GM23338 (cell line): ENCODE data around the gene TPR. TPM values are rescaled to one million over a fixed set of nuclear protein-coding genes. Genes with fewer than 3 reads are reported as not detected.

Experiments
- ATAC-seq: fragments of 200-7000 bp; cut with Tn5 transposase; 3 replicates; pipeline ENCODE4 v1.9.1; 2020
- DNase-seq: peaks from one replicate; pipeline ENCODE4 v3.0.0-alpha.2; 2015; ENCODE audit warnings: low spot score
- H2AFZ ChIP-seq: fragments of 200-600 bp; sonication (generic); 2 replicates; pipeline ENCODE4 v1.8.0; 2016; ENCODE audit warnings: antibody characterized with exemption, mild to moderate bottlenecking, moderate library complexity
- H3F3A ChIP-seq: fragments of 200-600 bp; sonication (generic); replicated peaks from 2 replicates; pipeline ENCODE4 v1.8.0; 2017; ENCODE audit warnings: antibody characterized with exemption, mixed run types, low read depth
- H3K27ac ChIP-seq: fragments of 200-600 bp; sonication (generic); 2 replicates; pipeline ENCODE4 v1.6.1; 2016; ENCODE audit warnings: low read depth
- H3K27me3 ChIP-seq: fragments of 200-600 bp; sonication (generic); 2 replicates; pipeline ENCODE4 v1.8.0; 2016; ENCODE audit warnings: mild to moderate bottlenecking, mixed run types, moderate library complexity; ENCODE audit not compliant: insufficient read depth
- H3K36me3 ChIP-seq: fragments of 200-600 bp; sonication (generic); 2 replicates; pipeline ENCODE4 v1.8.0; 2016; ENCODE audit warnings: mild to moderate bottlenecking; ENCODE audit not compliant: insufficient read depth
- H3K4me1 ChIP-seq: fragments of 200-600 bp; sonication (generic); 2 replicates; pipeline ENCODE4 v1.8.0; 2016; ENCODE audit warnings: mild to moderate bottlenecking, moderate library complexity; ENCODE audit not compliant: insufficient read depth
- H3K4me2 ChIP-seq: fragments of 200-600 bp; sonication (generic); 2 replicates; pipeline ENCODE4 v1.7.1; 2017; ENCODE audit warnings: mixed run types
- H3K4me3 ChIP-seq: fragments of 200-600 bp; sonication (generic); 2 replicates; pipeline ENCODE4 v1.6.1; 2016; ENCODE audit warnings: mixed run types
- H3K79me2 ChIP-seq: fragments of 200-600 bp; sonication (generic); replicated peaks from 2 replicates; pipeline ENCODE4 v1.8.0; 2017; ENCODE audit warnings: mild to moderate bottlenecking; ENCODE audit not compliant: insufficient read depth
- H3K9me2 ChIP-seq: fragments of 200-600 bp; sonication (generic); 2 replicates; pipeline ENCODE4 v1.8.0; 2017; ENCODE audit not compliant: insufficient read depth
- H4K20me1 ChIP-seq: fragments of 200-600 bp; sonication (generic); replicated peaks from 2 replicates; pipeline ENCODE4 v1.8.0; 2017; ENCODE audit warnings: mild to moderate bottlenecking; ENCODE audit not compliant: insufficient read depth
- H3K27ac Mint-ChIP-seq: 2 replicates; pipeline ENCODE4 v1.8.0; 2020; ENCODE audit warnings: inconsistent platforms, mild to moderate bottlenecking, moderate library complexity, mixed read lengths
- H3K27me3 Mint-ChIP-seq: 3 replicates; pipeline ENCODE4 v1.8.0; 2022; ENCODE audit warnings: low read depth, mild to moderate bottlenecking, moderate library complexity, mixed read lengths, inconsistent platforms; ENCODE audit not compliant: insufficient read depth, poor library complexity
- H3K36me3 Mint-ChIP-seq: 3 replicates; pipeline ENCODE4 v1.8.0; 2021; ENCODE audit warnings: low read depth, mild to moderate bottlenecking, inconsistent platforms, moderate library complexity, mixed read lengths
- H3K4me1 Mint-ChIP-seq: 3 replicates; pipeline ENCODE4 v1.8.0; 2020; ENCODE audit warnings: mild to moderate bottlenecking, inconsistent platforms, mixed read lengths
- H3K4me3 Mint-ChIP-seq: 3 replicates; pipeline ENCODE4 v1.8.0; 2021; ENCODE audit warnings: moderate library complexity, mild to moderate bottlenecking, inconsistent platforms, mixed read lengths
- H3K9me3 Mint-ChIP-seq: 3 replicates; pipeline ENCODE4 v1.8.0; 2020; ENCODE audit warnings: moderate library complexity, mild to moderate bottlenecking, inconsistent platforms, mixed read lengths
- CREB1 ChIP-seq: fragments of 250-450 bp; sonication (Bioruptor Pico); IDR thresholded peaks from 2 replicates; pipeline ENCODE4 v1.5.0; 2020; ENCODE audit warnings: low read depth, mild to moderate bottlenecking, moderate library complexity
- EZH2 ChIP-seq: fragments of 200-600 bp; sonication (generic); IDR thresholded peaks from one replicate; pipeline ENCODE4 v1.8.0; 2017; ENCODE audit warnings: antibody characterized with exemption, mild to moderate bottlenecking, low read depth; ENCODE audit not compliant: unreplicated experiment
- EZH2phosphoT487 ChIP-seq: fragments of 200-600 bp; sonication (generic); IDR thresholded peaks from one replicate; pipeline ENCODE4 v1.8.1; 2018; ENCODE audit warnings: antibody characterized with exemption; ENCODE audit not compliant: unreplicated experiment
- JUNB ChIP-seq: IDR thresholded peaks from one replicate; pipeline ENCODE4 v1.6.1; 2016; ENCODE audit warnings: antibody characterized with exemption; ENCODE audit not compliant: unreplicated experiment
- NANOG ChIP-seq: IDR thresholded peaks from 2 replicates; pipeline ENCODE4 v1.6.1; 2016; ENCODE audit warnings: antibody characterized with exemption, borderline replicate concordance
- POLR2AphosphoS5 ChIP-seq: IDR thresholded peaks from 2 replicates; pipeline ENCODE4 v1.6.1; 2016; ENCODE audit warnings: antibody characterized with exemption, low read depth
- STAT1 ChIP-seq: IDR thresholded peaks from one replicate; pipeline ENCODE4 v1.6.1; 2016; ENCODE audit warnings: antibody characterized with exemption; ENCODE audit not compliant: unreplicated experiment
- ZNF114 ChIP-seq: fragments of 250-450 bp; sonication (Bioruptor Pico); IDR thresholded peaks from 2 replicates; pipeline ENCODE4 v1.5.0; 2020; ENCODE audit warnings: mild to moderate bottlenecking, moderate library complexity
- ZNF331 ChIP-seq: fragments of 250-450 bp; sonication (Bioruptor Pico); IDR thresholded peaks from 2 replicates; pipeline ENCODE4 v1.5.0; 2020; ENCODE audit warnings: low read depth, mild to moderate bottlenecking, moderate library complexity
- polyA plus RNA-seq: library from polyadenylated mRNA; unstranded; fragments of >200 nt; fragmentation: Nextera tagmentation; extraction: Ambion mirVana; gene quantifications from 2 replicates; pipeline ENCODE4 v1.2.1, GENCODE V29; 2016
- total RNA-seq: library from RNA; depleted of rRNA; stranded (reverse); fragments of >200 nt; shearing (Covaris generic); gene quantifications from 2 replicates; pipeline ENCODE4 v1.2.3, GENCODE V29; 2014
- TF ChIP-seq, protein P1 (sequence below), 2 experiments: fragments of 200-600 bp in 1 of 2; sonication (generic) in 1 of 2; conservative IDR thresholded peaks; 2 replicates each; pipeline versions ENCODE4 v1.5.1 to v1.6.1; 2016 to 2017; ENCODE audit warnings: antibody characterized with exemption in 2 of 2, low read depth in 2 of 2, mild to moderate bottlenecking in 2 of 2, moderate library complexity in 1 of 2
- TF ChIP-seq, protein P2 (sequence below): fragments of 250-450 bp; sonication (Bioruptor Pico); IDR thresholded peaks from 2 replicates; pipeline ENCODE4 v1.5.0; 2020; ENCODE audit warnings: mild to moderate bottlenecking, moderate library complexity
- TF ChIP-seq, protein P3 (sequence below): IDR thresholded peaks from 2 replicates; pipeline ENCODE4 v1.6.1; 2016; ENCODE audit warnings: antibody characterized with exemption

The TPR gene
- total and polyA plus RNA-seq, 2 experiments from 2014 or later, result 108 to 220 TPM

DNA sequence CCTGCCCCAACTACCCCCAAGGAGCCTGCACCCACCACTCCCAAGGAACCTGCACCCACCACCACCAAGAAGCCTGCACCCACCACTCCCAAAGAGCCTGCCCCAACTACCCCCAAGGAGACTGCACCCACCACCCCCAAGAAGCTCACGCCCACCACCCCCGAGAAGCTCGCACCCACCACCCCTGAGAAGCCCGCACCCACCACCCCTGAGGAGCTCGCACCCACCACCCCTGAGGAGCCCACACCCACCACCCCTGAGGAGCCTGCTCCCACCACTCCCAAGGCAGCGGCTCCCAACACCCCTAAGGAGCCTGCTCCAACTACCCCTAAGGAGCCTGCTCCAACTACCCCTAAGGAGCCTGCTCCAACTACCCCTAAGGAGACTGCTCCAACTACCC lies 67.6 kb downstream of the TPR start (continued):
- TF ChIP-seq, protein P1, sequence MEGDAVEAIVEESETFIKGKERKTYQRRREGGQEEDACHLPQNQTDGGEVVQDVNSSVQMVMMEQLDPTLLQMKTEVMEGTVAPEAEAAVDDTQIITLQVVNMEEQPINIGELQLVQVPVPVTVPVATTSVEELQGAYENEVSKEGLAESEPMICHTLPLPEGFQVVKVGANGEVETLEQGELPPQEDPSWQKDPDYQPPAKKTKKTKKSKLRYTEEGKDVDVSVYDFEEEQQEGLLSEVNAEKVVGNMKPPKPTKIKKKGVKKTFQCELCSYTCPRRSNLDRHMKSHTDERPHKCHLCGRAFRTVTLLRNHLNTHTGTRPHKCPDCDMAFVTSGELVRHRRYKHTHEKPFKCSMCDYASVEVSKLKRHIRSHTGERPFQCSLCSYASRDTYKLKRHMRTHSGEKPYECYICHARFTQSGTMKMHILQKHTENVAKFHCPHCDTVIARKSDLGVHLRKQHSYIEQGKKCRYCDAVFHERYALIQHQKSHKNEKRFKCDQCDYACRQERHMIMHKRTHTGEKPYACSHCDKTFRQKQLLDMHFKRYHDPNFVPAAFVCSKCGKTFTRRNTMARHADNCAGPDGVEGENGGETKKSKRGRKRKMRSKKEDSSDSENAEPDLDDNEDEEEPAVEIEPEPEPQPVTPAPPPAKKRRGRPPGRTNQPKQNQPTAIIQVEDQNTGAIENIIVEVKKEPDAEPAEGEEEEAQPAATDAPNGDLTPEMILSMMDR (conservative IDR thresholded peaks at IDR 0.05; ENCODE audit: low read depth in 2 of 2), result no peak
- TF ChIP-seq, protein P2, sequence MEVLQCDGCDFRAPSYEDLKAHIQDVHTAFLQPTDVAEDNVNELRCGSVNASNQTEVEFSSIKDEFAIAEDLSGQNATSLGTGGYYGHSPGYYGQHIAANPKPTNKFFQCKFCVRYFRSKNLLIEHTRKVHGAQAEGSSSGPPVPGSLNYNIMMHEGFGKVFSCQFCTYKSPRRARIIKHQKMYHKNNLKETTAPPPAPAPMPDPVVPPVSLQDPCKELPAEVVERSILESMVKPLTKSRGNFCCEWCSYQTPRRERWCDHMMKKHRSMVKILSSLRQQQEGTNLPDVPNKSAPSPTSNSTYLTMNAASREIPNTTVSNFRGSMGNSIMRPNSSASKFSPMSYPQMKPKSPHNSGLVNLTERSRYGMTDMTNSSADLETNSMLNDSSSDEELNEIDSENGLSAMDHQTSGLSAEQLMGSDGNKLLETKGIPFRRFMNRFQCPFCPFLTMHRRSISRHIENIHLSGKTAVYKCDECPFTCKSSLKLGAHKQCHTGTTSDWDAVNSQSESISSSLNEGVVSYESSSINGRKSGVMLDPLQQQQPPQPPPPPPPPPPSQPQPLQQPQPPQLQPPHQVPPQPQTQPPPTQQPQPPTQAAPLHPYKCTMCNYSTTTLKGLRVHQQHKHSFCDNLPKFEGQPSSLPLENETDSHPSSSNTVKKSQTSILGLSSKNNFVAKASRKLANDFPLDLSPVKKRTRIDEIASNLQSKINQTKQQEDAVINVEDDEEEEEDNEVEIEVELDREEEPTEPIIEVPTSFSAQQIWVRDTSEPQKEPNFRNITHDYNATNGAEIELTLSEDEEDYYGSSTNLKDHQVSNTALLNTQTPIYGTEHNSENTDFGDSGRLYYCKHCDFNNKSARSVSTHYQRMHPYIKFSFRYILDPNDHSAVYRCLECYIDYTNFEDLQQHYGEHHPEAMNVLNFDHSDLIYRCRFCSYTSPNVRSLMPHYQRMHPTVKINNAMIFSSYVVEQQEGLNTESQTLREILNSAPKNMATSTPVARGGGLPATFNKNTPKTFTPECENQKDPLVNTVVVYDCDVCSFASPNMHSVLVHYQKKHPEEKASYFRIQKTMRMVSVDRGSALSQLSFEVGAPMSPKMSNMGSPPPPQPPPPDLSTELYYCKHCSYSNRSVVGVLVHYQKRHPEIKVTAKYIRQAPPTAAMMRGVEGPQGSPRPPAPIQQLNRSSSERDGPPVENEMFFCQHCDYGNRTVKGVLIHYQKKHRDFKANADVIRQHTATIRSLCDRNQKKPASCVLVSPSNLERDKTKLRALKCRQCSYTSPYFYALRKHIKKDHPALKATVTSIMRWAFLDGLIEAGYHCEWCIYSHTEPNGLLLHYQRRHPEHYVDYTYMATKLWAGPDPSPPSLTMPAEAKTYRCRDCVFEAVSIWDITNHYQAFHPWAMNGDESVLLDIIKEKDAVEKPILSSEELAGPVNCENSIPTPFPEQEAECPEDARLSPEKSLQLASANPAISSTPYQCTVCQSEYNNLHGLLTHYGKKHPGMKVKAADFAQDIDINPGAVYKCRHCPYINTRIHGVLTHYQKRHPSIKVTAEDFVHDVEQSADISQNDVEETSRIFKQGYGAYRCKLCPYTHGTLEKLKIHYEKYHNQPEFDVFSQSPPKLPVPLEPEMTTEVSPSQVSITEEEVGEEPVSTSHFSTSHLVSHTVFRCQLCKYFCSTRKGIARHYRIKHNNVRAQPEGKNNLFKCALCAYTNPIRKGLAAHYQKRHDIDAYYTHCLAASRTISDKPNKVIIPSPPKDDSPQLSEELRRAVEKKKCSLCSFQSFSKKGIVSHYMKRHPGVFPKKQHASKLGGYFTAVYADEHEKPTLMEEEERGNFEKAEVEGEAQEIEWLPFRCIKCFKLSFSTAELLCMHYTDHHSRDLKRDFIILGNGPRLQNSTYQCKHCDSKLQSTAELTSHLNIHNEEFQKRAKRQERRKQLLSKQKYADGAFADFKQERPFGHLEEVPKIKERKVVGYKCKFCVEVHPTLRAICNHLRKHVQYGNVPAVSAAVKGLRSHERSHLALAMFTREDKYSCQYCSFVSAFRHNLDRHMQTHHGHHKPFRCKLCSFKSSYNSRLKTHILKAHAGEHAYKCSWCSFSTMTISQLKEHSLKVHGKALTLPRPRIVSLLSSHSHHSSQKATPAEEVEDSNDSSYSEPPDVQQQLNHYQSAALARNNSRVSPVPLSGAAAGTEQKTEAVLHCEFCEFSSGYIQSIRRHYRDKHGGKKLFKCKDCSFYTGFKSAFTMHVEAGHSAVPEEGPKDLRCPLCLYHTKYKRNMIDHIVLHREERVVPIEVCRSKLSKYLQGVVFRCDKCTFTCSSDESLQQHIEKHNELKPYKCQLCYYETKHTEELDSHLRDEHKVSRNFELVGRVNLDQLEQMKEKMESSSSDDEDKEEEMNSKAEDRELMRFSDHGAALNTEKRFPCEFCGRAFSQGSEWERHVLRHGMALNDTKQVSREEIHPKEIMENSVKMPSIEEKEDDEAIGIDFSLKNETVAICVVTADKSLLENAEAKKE, result no peak
- TF ChIP-seq EZH2 (no peak), CREB1 (no peak), JUNB (no peak)

DNA sequence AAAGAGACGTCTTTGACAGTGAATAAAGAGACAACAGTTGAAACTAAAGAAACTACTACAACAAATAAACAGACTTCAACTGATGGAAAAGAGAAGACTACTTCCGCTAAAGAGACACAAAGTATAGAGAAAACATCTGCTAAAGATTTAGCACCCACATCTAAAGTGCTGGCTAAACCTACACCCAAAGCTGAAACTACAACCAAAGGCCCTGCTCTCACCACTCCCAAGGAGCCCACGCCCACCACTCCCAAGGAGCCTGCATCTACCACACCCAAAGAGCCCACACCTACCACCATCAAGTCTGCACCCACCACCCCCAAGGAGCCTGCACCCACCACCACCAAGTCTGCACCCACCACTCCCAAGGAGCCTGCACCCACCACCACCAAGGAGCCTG lies 68.5 kb downstream of the TPR start:
- H3K27ac Mint-ChIP-seq, result no peak overlapping the region
- DNase-seq (no peak), ATAC-seq (no peak)
- no peaks in the 10 kb centered on the region for H3K36me3 Mint-ChIP-seq
- Histone ChIP-seq H4K20me1 (peaks cover 4% of the 10 kb centered on the region; the same call in 1 of the 2 replicates), H3F3A (no peaks in the 10 kb centered on the region), H3K27ac (no peak overlapping the region), H3K4me1 (no peaks in the 10 kb centered on the region), H3K4me2 (no peak overlapping the region), H2AFZ (no peak overlapping the region), H3K36me3 (no peaks in the 10 kb centered on the region), H3K4me3 (no peak overlapping the region), H3K79me2 (no peaks in the 10 kb centered on the region), H3K9me2 (no peaks in the 10 kb centered on the region), H3K27me3 (no peaks in the 10 kb centered on the region)
- H3K4me1 Mint-ChIP-seq, result no peaks in the 10 kb centered on the region
- H3K9me3 Mint-ChIP-seq, result no peaks in the 10 kb centered on the region
- H3K27me3 Mint-ChIP-seq, result no peaks in the 10 kb centered on the region
- no peak overlapping the region for H3K4me3 Mint-ChIP-seq
- TF ChIP-seq STAT1 (no peak), JUNB (no peak), CREB1 (no peak), NANOG (no peak), ZNF114 (CRISPR knock-in tag) (no peak), POLR2AphosphoS5 (no peak), EZH2 (no peak), ZNF331 (CRISPR knock-in tag) (no peak), EZH2phosphoT487 (no peak)
- TF ChIP-seq, protein P1 (conservative IDR thresholded peaks at IDR 0.05; ENCODE audit: low read depth in 2 of 2), result no peak
- TF ChIP-seq, protein P3, sequence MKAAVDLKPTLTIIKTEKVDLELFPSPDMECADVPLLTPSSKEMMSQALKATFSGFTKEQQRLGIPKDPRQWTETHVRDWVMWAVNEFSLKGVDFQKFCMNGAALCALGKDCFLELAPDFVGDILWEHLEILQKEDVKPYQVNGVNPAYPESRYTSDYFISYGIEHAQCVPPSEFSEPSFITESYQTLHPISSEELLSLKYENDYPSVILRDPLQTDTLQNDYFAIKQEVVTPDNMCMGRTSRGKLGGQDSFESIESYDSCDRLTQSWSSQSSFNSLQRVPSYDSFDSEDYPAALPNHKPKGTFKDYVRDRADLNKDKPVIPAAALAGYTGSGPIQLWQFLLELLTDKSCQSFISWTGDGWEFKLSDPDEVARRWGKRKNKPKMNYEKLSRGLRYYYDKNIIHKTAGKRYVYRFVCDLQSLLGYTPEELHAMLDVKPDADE, result no peak
